OCI-LY3 (cell line): Measurements from ENCODE around the gene HDAC1.
"Not testable (repeated sequence)": the region's sequence is repeated elsewhere in the genome, so short reads cannot be mapped to it uniquely, and the experiment has no call there.

ENCODE experiments used
- H2AFZ ChIP-seq: fragments of 200-600, 300-600 bp; shearing (Covaris generic); 2 replicates; pipeline ENCODE4 v1.6.0; 2014; ENCODE audit warnings: antibody characterized with exemption, low read depth, low read length
- H3K27ac ChIP-seq: fragments of 200-600, 300-600 bp; sonication (generic); 2 replicates; pipeline ENCODE4 v1.5.1; 2014; ENCODE audit warnings: mild to moderate bottlenecking, low read length, moderate library complexity, mixed read lengths
- H3K27me3 ChIP-seq: fragments of 200-600, 300-600 bp; sonication (generic); 2 replicates; pipeline ENCODE4 v1.6.1; 2014; ENCODE audit warnings: low read depth, low read length, mixed read lengths
- H3K36me3 ChIP-seq: fragments of 200-600, 300-600 bp; sonication (generic); replicated peaks from 2 replicates; pipeline ENCODE3; 2014; ENCODE audit warnings: low read depth, low read length, mixed read lengths
- H3K4me1 ChIP-seq: fragments of 300-600, 200-600 bp; sonication (generic); 2 replicates; pipeline ENCODE4 v1.6.1; 2014; ENCODE audit warnings: low read length, mixed read lengths
- H3K4me2 ChIP-seq: fragments of 200-600, 300-600 bp; sonication (generic); 2 replicates; pipeline ENCODE4 v1.6.1; 2014; ENCODE audit warnings: low read length, mixed read lengths
- H3K4me3 ChIP-seq: fragments of 300-600, 200-600 bp; sonication (generic); 2 replicates; pipeline ENCODE4 v1.5.1; 2014; ENCODE audit warnings: antibody characterized with exemption, mild to moderate bottlenecking, low read length, moderate library complexity
- H3K79me2 ChIP-seq: fragments of 300-600, 200-600 bp; shearing (Covaris generic); 2 replicates; pipeline ENCODE4 v1.6.1; 2014; ENCODE audit warnings: mild to moderate bottlenecking, low read length, mixed read lengths
- H3K9ac ChIP-seq: fragments of 300-600, 200-600 bp; shearing (Covaris generic); 2 replicates; pipeline ENCODE4 v1.6.0; 2014; ENCODE audit warnings: mild to moderate bottlenecking, low read length, moderate library complexity
- H3K9me3 ChIP-seq: fragments of 200-600, 300-600 bp; shearing (Covaris generic); 2 replicates; pipeline ENCODE4 v1.6.1; 2014; ENCODE audit warnings: low read length, mixed read lengths; ENCODE audit not compliant: insufficient read depth
- H4K20me1 ChIP-seq: fragments of 200-600, 300-600 bp; sonication (generic); 2 replicates; pipeline ENCODE4 v1.6.1; 2016; ENCODE audit warnings: low read length, mixed read lengths; ENCODE audit not compliant: insufficient read depth
- CTCF ChIP-seq: fragments of 200-600, 300-600 bp; sonication (generic); IDR thresholded peaks from 2 replicates; pipeline ENCODE4 v1.5.1; 2014; ENCODE audit warnings: antibody characterized with exemption, low read length, low read depth
- EZH2phosphoT487 ChIP-seq: fragments of 200-600 bp; shearing (Covaris generic); IDR thresholded peaks from 2 replicates; pipeline ENCODE4 v1.6.1; 2018; ENCODE audit warnings: antibody characterized with exemption, mixed run types, low read depth

Gene HDAC1

GRCh38 chr1:32286763-32287162 lies 5.1 kb upstream of the HDAC1 start:
- Histone ChIP-seq H3K36me3 (no peaks in the 10 kb centered on the region), H4K20me1 (no peaks in the 10 kb centered on the region), H3K9ac (no peak overlapping the region), H3K4me2 (no peak overlapping the region), H3K27me3 (no peaks in the 10 kb centered on the region), H3K79me2 (no peaks in the 10 kb centered on the region), H3K4me1 (peaks cover 8% of the 10 kb centered on the region), H3K4me3 (no peak overlapping the region), H3K9me3 (no peaks in the 10 kb centered on the region), H2AFZ (no peak overlapping the region), H3K27ac (no peak overlapping the region)
- TF ChIP-seq EZH2phosphoT487 = no peak
- TF ChIP-seq CTCF = no peak

GRCh38 chr1:32289256-32289655 lies 2.6 kb upstream of the HDAC1 start:
- TF ChIP-seq EZH2phosphoT487 = no peak
- no peak for TF ChIP-seq CTCF
- Histone ChIP-seq H3K4me2 (no peak overlapping the region), H3K9ac (no peak overlapping the region), H2AFZ (no peak overlapping the region), H3K9me3 (no peaks in the 10 kb centered on the region), H3K4me3 (no peak overlapping the region), H4K20me1 (no peaks in the 10 kb centered on the region), H3K4me1 (peaks cover 8% of the 10 kb centered on the region), H3K27ac (no peak overlapping the region), H3K79me2 (peaks cover 23% of the 10 kb centered on the region), H3K36me3 (no peaks in the 10 kb centered on the region), H3K27me3 (no peaks in the 10 kb centered on the region)

- Histone ChIP-seq H3K4me2 (peak overlapping the region; percentile 75), H3K79me2 (peaks cover 43% of the 10 kb centered on the region), H3K27ac (peak overlapping the region; percentile 70), H3K36me3 (no peaks in the 10 kb centered on the region), H4K20me1 (peaks cover 12% of the 10 kb centered on the region; the same call in 1 of the 2 replicates), H3K9me3 (no peaks in the 10 kb centered on the region), H3K9ac (peak overlapping the region; percentile 80), H3K4me3 (peak overlapping the region; percentile 75), H3K27me3 (no peaks in the 10 kb centered on the region), H3K4me1 (peaks cover 8% of the 10 kb centered on the region), H2AFZ (peak overlapping the region; percentile 82)
- no peak for TF ChIP-seq CTCF
These were observed 657 bp upstream of the HDAC1 start for GRCh38 chr1:32291145-32291707.

GRCh38 chr1:32298211-32298610 lies 6.3 kb downstream of the HDAC1 start:
- H3K4me3 ChIP-seq, H3K9me3 ChIP-seq, H3K36me3 ChIP-seq, H3K27ac ChIP-seq, H3K9ac ChIP-seq, H2AFZ ChIP-seq, H3K27me3 ChIP-seq, H3K4me2 ChIP-seq, H3K4me1 ChIP-seq: not testable (repeated sequence)
- Histone ChIP-seq H3K79me2 (peaks cover 76% of the 10 kb centered on the region), H4K20me1 (peaks cover 32% of the 10 kb centered on the region)
